GM18861 (cell line): ENCODE data around the gene HDAC3.

Source experiments
- ATAC-seq: cut with Tn5 transposase; IDR thresholded peaks from one replicate; pipeline ENCODE4 v1.9.1; 2021; ENCODE audit not compliant: unreplicated experiment

HDAC3 gene

GRCh38 chr5:141636413-141637122, at the start of gene HDAC3, which contains the start of gene RELL2:
HDAC3 (minus strand) TSS chr5:141636849; CDS start chr5:141636790, 59 bp downstream.
RELL2 (plus strand) TSS chr5:141636997; CDS start chr5:141638226, 1,229 bp downstream.
- peak; percentile 55 for ATAC-seq

- ATAC-seq = no peak
Measured at GRCh38 chr5:141685591-141685990, 48.9 kb upstream of the HDAC3 start.

GRCh38 chr5:141683596-141684141, 47.0 kb upstream of the HDAC3 start:
- no peak for ATAC-seq

DNA sequence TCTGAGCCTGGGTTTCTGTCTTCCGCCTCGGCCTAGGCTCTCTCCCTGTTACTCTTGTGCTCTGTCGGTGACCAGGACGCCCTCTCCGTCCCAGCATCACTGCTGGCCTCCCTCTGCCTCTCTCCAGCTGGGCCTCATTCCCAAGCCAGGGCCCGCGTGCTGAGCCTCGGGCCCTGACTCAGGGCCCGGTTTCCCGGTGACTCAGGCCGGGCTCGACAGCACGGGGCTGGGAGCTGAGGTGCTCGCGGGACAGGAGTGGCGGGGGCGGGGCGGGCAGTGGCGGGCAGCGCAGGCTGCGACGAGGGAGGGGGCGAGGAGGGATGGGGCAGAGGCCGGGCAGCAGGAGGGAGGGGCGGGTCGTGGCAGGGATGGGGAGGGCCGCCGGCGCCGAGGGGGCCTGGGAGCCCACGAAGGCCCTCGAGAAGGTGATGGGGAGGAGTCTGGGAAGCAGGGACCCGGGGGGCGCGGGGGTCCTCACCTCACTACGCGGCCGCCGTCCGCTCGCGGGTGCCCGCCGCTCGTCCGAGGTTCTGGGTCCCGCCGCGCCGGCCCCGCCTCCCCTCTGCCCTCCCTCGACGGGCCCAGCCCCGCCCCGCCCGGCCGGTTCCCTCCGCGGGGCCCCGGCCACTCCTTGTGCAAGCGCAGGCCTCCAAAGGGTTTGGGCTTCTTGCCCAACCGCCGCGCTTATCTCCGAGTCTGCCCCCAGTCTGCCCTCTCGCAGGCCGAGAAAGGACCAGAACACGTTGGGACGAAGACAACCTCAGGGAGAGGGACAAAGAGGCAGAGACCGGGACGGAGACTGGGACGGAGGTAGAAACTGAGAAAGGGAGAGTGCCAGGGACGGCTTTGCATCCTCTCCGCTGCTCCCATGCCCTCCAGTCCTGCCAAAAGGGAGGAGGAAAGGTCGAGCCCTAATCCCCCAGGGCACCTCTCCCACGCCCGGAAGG, 45.3 kb upstream of the HDAC3 start, which contains the start of gene ARAP3:
Gene ARAP3, minus strand, starts transcription at position 536 of the 947 bp plus-strand sequence. CDS start 1,744 bp downstream, outside the sequence.
- ATAC-seq = no peak

DNA sequence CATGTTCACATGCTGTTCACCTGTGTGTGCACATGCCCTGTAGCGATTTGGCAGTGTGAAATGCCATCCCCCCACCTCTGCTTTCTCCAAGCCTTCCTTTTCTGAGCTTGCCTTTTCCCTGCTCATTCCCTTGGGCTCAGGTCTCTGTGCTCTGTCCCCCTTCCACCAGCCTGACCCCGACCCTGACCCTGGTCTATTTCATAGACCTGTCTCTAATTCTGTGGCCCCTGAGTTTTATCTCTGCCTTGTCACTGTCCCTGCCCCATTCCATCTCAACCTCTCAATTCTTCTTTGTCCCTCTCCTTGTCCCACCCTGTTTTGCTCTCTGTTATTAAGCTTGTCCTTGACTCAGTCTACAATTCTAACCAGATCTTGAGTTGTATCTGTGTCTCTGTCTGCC, 44.6 kb upstream of the HDAC3 start:
- no peak for ATAC-seq

DNA sequence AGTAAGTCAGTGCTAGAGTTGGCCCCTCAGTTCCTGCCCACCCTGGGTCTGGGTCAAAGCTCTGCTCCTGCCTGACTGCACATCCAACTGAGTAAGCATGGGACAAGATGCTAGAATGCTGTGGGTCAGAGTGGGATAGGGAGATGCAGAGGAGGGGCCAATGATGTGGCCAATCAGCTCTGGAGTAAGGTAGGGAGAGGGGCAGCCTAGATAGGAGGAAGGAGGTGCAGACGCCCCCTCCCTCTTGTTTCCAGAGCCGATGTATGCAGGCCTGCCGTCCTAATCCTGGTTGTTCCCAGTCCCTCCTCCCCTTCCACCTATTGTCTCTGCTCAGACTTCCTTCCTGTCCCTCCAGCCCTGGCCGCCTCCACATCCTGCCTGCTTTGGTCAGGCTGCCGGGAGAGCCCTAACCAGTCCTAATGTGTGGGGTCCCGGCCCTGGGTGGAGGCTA, 44.1 kb upstream of the HDAC3 start:
- no peak for ATAC-seq

GRCh38 chr5:141680178-141680577, 43.5 kb upstream of the HDAC3 start:
- ATAC-seq = no peak

DNA sequence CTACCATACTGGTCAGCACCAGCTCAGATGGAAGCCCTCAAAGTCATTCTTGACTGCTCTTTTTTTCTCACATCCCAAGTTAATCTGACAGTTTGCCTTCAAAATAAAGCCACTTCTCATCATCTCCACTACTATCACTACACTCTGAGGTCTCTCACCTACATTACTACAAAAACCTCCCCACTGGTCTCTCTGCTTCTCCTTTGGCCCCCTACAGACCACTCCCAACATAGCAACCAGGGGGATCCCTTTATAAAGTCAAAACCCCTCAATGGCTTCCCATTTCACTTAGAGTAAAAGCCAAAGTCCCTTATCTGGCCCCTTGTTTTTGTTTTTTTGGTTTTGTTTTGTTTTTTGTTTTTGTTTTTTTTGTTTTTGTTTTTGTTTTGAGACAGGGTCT, 40.8 kb upstream of the HDAC3 start:
- no peak for ATAC-seq

DNA sequence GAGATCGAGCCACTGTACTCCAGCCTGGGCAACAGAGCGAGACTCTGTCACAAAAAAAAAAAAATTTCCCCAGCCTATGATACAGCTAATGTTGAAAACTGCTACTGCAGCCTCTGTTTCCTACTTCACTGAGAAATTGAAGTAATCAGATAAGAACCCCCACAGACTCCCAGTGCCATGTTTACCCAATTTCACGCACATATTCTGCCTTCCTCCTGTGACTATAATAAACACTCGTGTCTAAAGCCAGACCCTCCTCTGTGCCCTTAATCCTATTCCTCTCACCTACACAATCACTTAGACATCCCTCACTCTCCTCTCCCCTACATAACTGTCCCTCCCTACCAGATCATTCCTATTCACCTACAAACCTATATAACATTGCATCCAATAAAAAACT, 39.0 kb upstream of the HDAC3 start:
- ATAC-seq = no peak

DNA sequence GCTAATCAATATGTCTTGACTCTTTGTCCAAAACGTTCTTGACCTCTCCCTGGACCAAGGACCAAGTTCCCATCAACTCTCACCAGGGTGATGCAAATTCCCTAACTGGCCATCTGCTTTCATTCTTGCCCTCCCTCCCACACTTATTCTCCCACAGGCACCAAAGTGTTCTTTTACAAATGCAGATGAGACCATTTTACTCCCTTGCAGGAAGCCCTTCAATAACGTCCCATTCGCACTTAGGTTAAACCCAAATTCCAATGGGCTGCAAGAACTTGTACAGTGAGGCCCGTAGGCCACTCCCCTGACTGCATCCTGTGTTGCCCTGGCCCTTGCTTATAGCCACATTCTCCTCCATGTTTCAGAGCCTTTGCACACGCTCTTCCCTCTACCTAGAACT, 38.1 kb upstream of the HDAC3 start:
- ATAC-seq = no peak

GRCh38 chr5:141672841-141673813, 36.5 kb upstream of the HDAC3 start:
- no peak for ATAC-seq

DNA sequence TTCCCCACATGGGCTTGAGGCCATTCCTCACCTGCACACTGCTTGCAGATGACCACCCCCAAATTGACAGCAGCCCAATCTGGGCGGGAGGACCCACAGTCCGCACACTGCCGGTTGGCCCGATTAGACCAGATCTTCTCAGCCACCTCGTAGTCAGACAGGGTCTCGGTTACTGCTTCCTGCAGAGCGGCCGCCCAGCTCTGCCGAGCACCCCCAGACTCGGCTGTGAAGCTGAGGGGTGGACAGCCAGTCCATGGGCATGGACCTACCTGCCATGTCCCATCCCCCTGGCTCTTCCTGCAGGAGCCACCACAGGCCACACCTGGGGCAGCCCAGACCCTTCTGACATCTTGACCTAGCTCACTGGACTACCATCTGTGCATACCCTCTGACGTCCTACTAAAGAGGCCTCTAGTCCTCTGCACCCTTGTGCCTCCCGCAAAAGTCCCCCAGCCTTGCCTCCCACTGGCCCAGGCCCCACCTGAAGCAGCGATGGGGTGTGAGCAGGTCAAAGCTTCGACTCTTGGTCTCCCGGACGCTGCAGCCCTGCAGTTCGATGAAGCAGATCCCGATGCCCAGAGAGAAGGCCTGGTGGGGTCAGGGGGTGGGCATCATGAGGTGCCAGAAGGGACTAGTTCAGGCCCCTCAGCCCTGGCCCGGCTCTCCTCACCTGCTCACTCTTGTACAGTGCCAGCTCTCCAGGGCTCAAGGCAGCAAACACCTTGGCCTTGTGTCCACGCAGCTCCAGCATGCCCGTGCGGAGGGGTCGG, 35.6 kb upstream of the HDAC3 start:
- no peak for ATAC-seq

DNA sequence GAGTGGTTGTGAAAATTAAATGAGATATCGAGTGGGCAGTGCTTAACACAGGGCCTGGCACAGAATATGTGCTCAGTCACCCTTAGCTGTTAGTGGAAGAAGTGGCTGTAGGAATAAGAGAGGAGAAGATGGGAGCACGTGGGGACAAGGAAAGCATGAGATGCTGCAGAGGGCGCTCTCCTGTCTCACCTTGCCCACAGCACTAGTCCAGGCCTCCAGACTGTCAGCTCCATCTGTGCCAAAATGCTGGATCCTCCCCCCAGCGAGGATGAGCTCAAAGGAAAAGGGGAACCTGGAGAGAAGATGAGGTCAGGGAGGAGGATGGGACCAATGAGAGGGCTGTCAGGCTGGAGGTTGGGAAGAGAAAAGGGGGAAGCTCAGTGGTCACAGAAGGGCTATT, 32.9 kb upstream of the HDAC3 start:
- no peak for ATAC-seq

GRCh38 chr5:141668601-141669265, 32.1 kb upstream of the HDAC3 start:
- no peak for ATAC-seq

DNA sequence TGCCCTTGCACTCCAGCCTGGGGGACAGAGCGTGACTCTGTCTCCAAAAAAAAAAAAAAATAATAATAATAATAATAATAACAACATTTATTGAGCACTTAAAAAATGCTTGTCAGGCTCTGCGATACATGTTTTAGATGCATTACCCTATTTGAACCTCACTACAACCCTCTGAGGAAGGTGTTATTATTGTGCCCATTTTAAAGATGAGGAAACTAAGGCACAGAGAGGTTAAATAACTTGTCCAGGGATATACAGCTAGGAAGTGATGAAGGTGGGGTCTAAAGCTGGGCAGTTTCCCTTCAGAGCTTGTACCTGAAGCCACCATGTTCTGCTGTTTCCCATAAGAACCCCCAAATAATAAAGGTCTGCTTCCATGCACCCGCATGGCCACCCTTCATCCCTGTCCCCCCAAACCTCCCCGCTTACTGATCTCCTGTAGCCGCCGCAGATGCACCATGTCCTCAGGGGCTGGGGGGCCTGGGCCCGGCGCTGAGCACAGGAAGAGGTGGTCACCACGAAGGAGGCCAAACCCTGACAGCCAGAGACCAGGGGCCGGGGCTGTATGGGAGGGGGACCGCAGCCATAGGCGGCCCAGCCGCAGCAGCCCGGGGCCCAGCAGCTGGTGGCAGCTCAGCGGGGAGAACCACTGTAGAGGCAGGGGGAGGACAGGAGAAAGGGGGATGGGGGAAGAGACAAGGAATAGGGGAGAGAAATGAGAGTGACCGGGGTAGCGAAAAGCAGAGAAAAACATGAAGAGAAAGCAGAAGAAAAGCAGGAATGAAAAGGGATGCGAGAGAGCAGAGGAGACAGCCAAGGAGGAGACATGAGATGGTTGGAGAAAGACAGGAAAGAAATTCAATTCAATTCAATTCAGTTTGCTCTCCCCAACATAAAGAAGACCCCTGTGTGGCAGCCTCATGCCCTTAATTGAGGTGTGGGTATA, 29.6 kb upstream of the HDAC3 start:
- ATAC-seq = no peak

GRCh38 chr5:141664733-141665461, 28.2 kb upstream of the HDAC3 start:
- ATAC-seq = peak; percentile 84

DNA sequence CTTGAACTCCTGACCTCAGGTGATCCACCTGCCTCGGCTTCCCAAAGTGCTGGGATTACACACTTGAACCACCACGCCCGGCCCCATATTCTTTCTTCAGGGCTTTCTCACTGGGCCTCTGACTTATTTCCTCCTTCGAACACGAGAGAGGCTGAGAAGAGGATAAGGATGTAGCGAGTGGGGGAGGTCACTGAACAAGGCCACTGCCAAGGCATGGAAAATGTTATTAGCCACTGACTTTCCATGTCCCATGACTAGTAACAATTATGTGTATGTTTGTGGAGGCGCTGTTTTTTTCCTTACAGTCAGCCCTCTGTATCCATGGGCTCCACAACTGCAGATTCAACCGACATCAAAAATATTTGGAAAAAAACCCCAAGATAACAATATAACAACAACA, 26.9 kb upstream of the HDAC3 start:
- ATAC-seq = no peak
